HS-27A (cell line): Measurements from ENCODE around the gene GRIA3.
"Not testable (repeated sequence)": the region's sequence is repeated elsewhere in the genome, so short reads cannot be mapped to it uniquely, and the experiment has no call there.

Experiments
- DNase-seq: peaks from one replicate; pipeline ENCODE4 v3.0.0-alpha.2; 2012; ENCODE audit warnings: low read depth, missing footprints

GRIA3 gene

GRCh38 chrX:123455693-123456092 is 271.6 kb downstream of the GRIA3 start:
- DNase-seq: no peak

- no peak for DNase-seq
These were observed 280.6 kb downstream of the GRIA3 start for GRCh38 chrX:123464709-123465108.

- DNase-seq: no peak
These were observed 284.4 kb downstream of the GRIA3 start for GRCh38 chrX:123468481-123468880.

GRCh38 chrX:123475068-123475724 is 291.1 kb downstream of the GRIA3 start:
- no peak for DNase-seq

- no peak for DNase-seq
These were observed 292.6 kb downstream of the GRIA3 start for GRCh38 chrX:123476611-123477219.

- no peak for DNase-seq
These were observed 293.6 kb downstream of the GRIA3 start for GRCh38 chrX:123477673-123478072.

GRCh38 chrX:123481913-123482851 is 298.1 kb downstream of the GRIA3 start:
- no peak for DNase-seq

- DNase-seq: no peak
These were observed 302.2 kb downstream of the GRIA3 start for GRCh38 chrX:123486297-123486696.

- no peak for DNase-seq
These were observed 303.2 kb downstream of the GRIA3 start for GRCh38 chrX:123487236-123487635.

- no peak for DNase-seq
These were observed 303.6 kb downstream of the GRIA3 start for GRCh38 chrX:123487669-123488068.

- DNase-seq: no peak
These were observed 304.9 kb downstream of the GRIA3 start for GRCh38 chrX:123489011-123489410.

- DNase-seq: no peak
These were observed 309.8 kb downstream of the GRIA3 start for GRCh38 chrX:123493857-123494256.

GRCh38 chrX:123499787-123500186 is 315.7 kb downstream of the GRIA3 start:
- DNase-seq: no peak

GRCh38 chrX:123504047-123504446 is 320.0 kb downstream of the GRIA3 start:
- DNase-seq: no peak

- DNase-seq: no peak
These were observed 320.7 kb downstream of the GRIA3 start for GRCh38 chrX:123504630-123505270.

- no peak for DNase-seq
These were observed 329.7 kb downstream of the GRIA3 start for GRCh38 chrX:123513585-123514278.

- DNase-seq: not testable (repeated sequence)
These were observed 330.2 kb downstream of the GRIA3 start for GRCh38 chrX:123514279-123514640.

GRCh38 chrX:123518791-123519190 is 334.7 kb downstream of the GRIA3 start:
- no peak for DNase-seq

- DNase-seq: no peak
These were observed 341.1 kb downstream of the GRIA3 start for GRCh38 chrX:123525123-123525725.

- not testable (repeated sequence) for DNase-seq
These were observed 346.6 kb downstream of the GRIA3 start for GRCh38 chrX:123530726-123531125.
